Upper lobe of right lung (tissue), 1 donor: ENCODE results near the gene CAMK2G. TPM values are rescaled to one million over a fixed set of nuclear protein-coding genes. Genes with fewer than 3 reads are reported as not detected.

Experiments
- ATAC-seq: fragments of 200-7000 bp; cut with Tn5 transposase; one replicate; pipeline ENCODE4 v1.9.1; 2020; ENCODE audit warnings: mild to moderate bottlenecking, moderate library complexity
- DNase-seq: peaks from one replicate; pipeline ENCODE4 v3.0.0-alpha.2; 2020
- H3K27ac ChIP-seq: fragments of 200-600 bp; one replicate; pipeline ENCODE4 v1.8.0; 2022
- H3K27me3 ChIP-seq: fragments of 200-600 bp; one replicate; pipeline ENCODE4 v1.8.0; 2022; ENCODE audit warnings: mild to moderate bottlenecking
- H3K36me3 ChIP-seq: fragments of 200-600 bp; one replicate; pipeline ENCODE4 v1.8.0; 2022
- H3K4me1 ChIP-seq: fragments of 200-600 bp; one replicate; pipeline ENCODE4 v1.8.0; 2022
- H3K4me3 ChIP-seq: fragments of 200-600 bp; one replicate; pipeline ENCODE4 v1.8.0; 2022; ENCODE audit warnings: mild to moderate bottlenecking
- H3K9me3 ChIP-seq: fragments of 200-600 bp; one replicate; pipeline ENCODE4 v1.8.0; 2022
- intact Hi-C: fragments of 100-400 bp; cut with DNase I; formaldehyde crosslinking; loops from one replicate; pipeline ENCODE4 v1.11.0; 2022
- total RNA-seq: library from RNA; stranded (reverse); fragmentation: NEBNext Ultra II Directional; extraction: Animal tissue kit (Norgen Biotek cat#: 25700); gene quantifications from one replicate; pipeline ENCODE4 v1.2.1, GENCODE V29; 2021
- TF ChIP-seq, protein P1 (sequence below): fragments of 200-600 bp; IDR thresholded peaks from one replicate; pipeline ENCODE4 v1.8.0; 2022; ENCODE audit warnings: antibody characterized with exemption
- donor health status: DM: no; HTN: yes; CAD: no; lungs with severe emphysema.

Gene CAMK2G
- total RNA-seq, 1 donor from 2014 or later, result 36.2 TPM

GRCh38 chr10:73910764-73911552 lies 36.6 kb upstream of the CAMK2G start, which contains the start of gene PLAU:
Gene PLAU (plus strand): TSS chr10:73911132. CDS start chr10:73911556, 424 bp downstream.
- H3K9me3 ChIP-seq, result no peaks in the 10 kb centered on the region
- ATAC-seq, result peak; percentile 47
- H3K4me3 ChIP-seq, result peak within 1 kb of the TSS; percentile 66
- H3K27me3 ChIP-seq, result peaks cover 5% of the 10 kb centered on the region
- peak within 1 kb of the TSS; percentile 75 for H3K27ac ChIP-seq
- intact Hi-C loops, result no loop called here
- peak; percentile 79 for DNase-seq
- H3K4me1 ChIP-seq, result peaks cover 42% of the 10 kb centered on the region
- no peaks in the 10 kb centered on the region for H3K36me3 ChIP-seq
- TF ChIP-seq, protein P1, sequence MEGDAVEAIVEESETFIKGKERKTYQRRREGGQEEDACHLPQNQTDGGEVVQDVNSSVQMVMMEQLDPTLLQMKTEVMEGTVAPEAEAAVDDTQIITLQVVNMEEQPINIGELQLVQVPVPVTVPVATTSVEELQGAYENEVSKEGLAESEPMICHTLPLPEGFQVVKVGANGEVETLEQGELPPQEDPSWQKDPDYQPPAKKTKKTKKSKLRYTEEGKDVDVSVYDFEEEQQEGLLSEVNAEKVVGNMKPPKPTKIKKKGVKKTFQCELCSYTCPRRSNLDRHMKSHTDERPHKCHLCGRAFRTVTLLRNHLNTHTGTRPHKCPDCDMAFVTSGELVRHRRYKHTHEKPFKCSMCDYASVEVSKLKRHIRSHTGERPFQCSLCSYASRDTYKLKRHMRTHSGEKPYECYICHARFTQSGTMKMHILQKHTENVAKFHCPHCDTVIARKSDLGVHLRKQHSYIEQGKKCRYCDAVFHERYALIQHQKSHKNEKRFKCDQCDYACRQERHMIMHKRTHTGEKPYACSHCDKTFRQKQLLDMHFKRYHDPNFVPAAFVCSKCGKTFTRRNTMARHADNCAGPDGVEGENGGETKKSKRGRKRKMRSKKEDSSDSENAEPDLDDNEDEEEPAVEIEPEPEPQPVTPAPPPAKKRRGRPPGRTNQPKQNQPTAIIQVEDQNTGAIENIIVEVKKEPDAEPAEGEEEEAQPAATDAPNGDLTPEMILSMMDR, result no peak

GRCh38 chr10:73910401-73910763 lies 36.0 kb upstream of the CAMK2G start:
- Histone ChIP-seq H3K4me1 (peaks cover 43% of the 10 kb centered on the region), H3K27ac (peak overlapping the region; percentile 75), H3K9me3 (no peaks in the 10 kb centered on the region), H3K36me3 (no peaks in the 10 kb centered on the region), H3K27me3 (peaks cover 5% of the 10 kb centered on the region), H3K4me3 (peak overlapping the region; percentile 66)
- ATAC-seq, result no peak
- no peak for DNase-seq
- intact Hi-C loops, result no loop called here
- TF ChIP-seq, protein P1, result no peak

- peaks cover 43% of the 10 kb centered on the region for H3K4me1 ChIP-seq
- intact Hi-C loops, result no loop called here
- TF ChIP-seq, protein P1, result no peak
Measured at GRCh38 chr10:73909540-73910115, 35.3 kb upstream of the CAMK2G start.

GRCh38 chr10:73908853-73909539 lies 34.6 kb upstream of the CAMK2G start:
- Histone ChIP-seq H3K4me1 (peaks cover 43% of the 10 kb centered on the region), H3K4me3 (peak overlapping the region; percentile 10)

More at GRCh38 chr10:73909540-73910115, 35.3 kb upstream of the CAMK2G start:
- ATAC-seq (no peak), DNase-seq (no peak)
- peak overlapping the region; percentile 72 for H3K27ac ChIP-seq
- no peaks in the 10 kb centered on the region for H3K9me3 ChIP-seq
- H3K4me3 ChIP-seq, result peak overlapping the region; percentile 10
- no peaks in the 10 kb centered on the region for H3K36me3 ChIP-seq
- H3K27me3 ChIP-seq, result peaks cover 5% of the 10 kb centered on the region

DNA sequence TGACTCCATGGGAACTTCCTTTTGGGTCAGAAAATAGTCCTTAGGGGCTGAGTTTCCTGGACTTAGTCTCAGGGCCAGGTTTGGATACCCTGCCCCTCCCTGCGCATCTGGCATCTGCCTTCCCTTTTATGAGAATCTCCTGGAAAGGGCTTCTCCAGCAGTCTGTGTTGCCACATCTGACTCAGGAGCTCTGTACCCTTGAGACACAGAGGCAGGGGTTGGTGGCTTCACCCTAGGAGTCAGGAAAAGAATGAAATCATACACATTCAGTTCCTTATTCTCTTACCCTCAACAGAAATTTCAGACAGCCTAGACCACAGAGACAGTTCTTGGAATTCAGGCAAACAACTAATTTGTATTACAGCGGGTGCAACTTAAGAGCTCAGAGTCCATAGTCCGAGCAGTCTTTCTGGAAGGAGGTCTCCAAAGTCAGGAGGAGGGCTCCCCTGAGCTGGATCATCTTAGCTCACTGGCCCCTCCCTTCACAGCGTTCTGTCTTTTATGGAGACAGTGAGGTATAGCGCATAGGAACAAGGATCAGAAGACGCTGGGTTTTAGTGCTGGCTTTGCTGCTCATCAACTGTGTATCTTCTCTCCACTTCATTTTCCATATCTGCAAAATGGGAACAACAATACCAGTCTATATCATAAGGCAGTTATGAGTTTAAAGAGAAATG lies 33.6 kb upstream of the CAMK2G start:
- Histone ChIP-seq H3K27ac (peak overlapping the region; percentile 72), H3K9me3 (no peaks in the 10 kb centered on the region), H3K36me3 (no peaks in the 10 kb centered on the region), H3K27me3 (peaks cover 5% of the 10 kb centered on the region), H3K4me3 (no peak overlapping the region), H3K4me1 (peaks cover 43% of the 10 kb centered on the region)
- intact Hi-C loops, result no loop called here
- DNase-seq, result no peak
- TF ChIP-seq, protein P1, result no peak
- ATAC-seq, result peak; percentile 52

More at GRCh38 chr10:73908853-73909539, 34.6 kb upstream of the CAMK2G start:
- Histone ChIP-seq H3K27me3 (peaks cover 5% of the 10 kb centered on the region), H3K36me3 (no peaks in the 10 kb centered on the region), H3K27ac (peak overlapping the region; percentile 72), H3K9me3 (no peaks in the 10 kb centered on the region)
- ATAC-seq (peak; percentile 57), DNase-seq (peak; percentile 78)
- TF ChIP-seq, protein P1, result no peak
- intact Hi-C loops, result no loop called here
